ENCODE data around the gene UPK3BL2. TPM values are rescaled to one million over a fixed set of nuclear protein-coding genes. Genes with fewer than 3 reads are reported as not detected.
"Not testable (repeated sequence)": the region's sequence is repeated elsewhere in the genome, so short reads cannot be mapped to it uniquely, and the experiment has no call there.

UPK3BL2 gene
- total RNA-seq, 1 donor from 2014 or later = 9.7 TPM

DNA sequence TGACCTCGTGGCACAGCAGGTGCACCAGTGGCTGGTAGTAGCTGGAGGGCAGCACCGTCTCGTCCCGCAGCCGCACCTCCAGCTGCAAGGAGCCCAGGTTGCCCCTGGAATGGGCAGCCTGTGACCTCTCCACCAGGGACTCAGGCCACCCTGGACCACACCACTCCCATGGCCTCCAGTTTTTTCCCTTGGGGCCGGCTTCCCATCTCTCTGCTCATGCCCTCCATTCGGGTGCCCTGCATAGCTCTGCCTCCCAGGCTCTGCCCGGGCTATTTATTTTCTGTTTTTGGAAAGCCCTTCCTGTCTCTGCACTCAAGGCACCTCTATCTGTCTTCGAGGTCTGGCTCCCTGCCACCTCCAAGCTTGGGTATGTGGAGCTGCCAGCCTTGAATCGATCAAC lies 46.6 kb downstream of the UPK3BL2 start:
- DNase-seq (ENCODE audit: extremely low read depth, low read depth, low spot score) = not testable (repeated sequence)

DNA sequence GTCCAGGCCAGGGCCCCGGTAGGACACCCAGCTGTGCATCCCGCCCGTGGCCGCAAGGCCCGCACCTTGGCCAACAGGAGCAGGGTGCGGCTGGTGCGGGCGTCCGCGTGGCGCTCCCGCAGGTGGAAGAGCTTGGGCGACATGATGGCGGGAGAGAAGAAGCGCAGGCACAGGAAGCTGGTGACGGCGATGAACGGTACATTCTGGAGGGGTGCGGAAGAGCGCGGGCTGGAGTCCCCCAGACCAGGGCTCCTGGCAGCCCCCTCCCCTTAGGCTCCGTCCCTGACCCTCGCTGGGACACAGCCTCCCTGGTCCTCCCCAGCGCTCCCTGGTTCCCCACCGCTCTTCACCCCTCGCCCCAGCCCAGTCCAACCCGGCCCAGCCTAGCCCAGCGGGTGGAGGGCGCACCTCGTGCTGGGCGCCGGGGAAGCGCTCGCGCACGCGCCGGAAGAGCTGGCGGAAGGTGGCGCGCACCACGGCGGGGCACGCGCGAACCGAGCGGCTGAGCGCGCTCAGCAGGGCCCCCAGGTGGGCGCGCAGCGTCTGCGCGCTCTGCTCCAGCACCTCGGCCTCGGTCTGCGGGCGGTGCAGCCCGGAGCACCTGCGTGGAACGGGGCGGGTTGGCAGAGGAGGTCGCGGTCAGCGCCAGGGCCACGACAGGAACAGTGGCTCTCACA lies 48.9 kb downstream of the UPK3BL2 start:
- DNase-seq (ENCODE audit: extremely low read depth, low read depth, low spot score) = not testable (repeated sequence)

DNA sequence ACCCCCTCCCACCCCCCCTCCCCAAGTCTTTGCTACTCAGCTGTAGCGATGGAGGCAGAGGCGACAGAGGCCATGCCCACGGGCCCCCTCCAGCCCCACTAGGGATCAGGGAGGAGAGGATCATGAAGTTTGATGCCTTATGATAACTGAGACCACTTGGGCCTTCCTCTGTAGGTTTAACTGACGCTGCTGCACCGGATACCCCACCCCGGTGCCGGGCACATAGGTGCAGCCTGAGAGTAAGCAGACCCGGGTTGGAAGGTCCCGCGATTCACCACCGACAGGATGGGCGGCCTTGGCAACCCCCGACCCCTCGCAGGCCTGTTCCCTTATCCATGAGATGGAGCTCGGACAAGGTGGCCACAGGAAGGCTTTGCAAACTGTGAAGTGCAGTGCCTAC lies 49.5 kb downstream of the UPK3BL2 start:
- DNase-seq (ENCODE audit: extremely low read depth, low read depth, low spot score) = not testable (repeated sequence)

DNA sequence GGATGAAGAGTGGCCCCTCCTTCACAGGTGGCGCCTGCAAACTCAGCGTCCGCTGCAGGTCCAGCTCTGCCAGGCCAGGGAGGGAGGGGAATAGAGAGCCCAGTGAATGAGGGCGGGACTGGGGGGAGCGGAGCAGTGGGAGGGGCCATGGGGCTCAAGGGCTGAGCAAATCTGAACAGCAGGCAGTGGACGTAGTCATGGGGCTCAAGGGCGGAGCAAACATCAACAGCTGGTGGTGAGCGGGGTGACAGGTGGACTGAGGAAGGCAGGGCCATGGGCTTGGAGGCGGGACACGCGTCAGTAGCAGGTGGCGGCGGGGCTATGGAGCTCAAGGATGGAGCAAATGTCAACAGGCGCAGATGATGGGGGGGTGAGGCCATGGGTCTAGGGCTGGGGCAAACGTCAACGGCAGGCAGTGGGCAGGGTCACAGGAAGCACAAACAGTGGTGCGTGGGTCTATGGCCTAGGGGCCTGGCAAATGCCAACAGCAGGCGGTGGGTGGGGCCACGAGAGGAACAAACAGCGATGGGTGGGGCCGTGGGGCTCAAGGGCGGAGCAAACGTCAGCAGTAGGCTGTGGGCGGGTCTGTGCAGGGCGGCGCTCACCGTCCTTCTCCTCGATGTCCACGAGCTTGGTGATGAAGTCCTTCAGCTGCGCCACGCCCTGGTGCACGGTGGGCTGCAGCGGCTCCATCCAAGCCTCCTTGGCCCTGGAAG lies 50.1 kb downstream of the UPK3BL2 start:
- not testable (repeated sequence) for DNase-seq (ENCODE audit: extremely low read depth, low read depth, low spot score)

DNA sequence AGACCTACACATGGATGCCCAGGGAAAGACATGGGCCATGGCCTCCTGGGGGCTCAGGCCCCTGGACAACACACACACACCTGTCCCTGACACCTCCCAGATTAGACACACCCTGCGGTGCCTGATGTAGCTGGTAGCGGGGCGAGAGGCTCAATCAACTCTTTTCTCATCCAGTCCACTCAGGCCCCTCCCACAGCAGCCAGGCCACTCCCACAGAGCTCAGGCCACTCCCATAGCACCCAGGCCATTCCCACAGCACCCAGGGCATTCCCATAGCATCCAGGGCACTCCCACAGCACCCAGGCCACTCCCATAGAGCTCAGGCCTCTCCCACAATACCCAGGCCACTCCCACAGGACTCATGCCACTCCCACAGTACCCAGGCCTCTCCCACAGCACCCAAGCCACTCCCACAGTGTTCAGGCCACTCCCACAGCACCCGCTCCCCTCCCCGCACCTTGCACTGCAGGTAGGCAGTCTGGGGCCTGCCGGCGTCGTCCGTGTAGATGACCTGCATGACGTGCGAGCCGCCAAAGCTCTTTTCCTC lies 52.9 kb downstream of the UPK3BL2 start:
- not testable (repeated sequence) for DNase-seq (ENCODE audit: extremely low read depth, low read depth, low spot score)

Other genes starting within 250 kb of the UPK3BL2 start
- gene SPDYE6, start 187.3 kb downstream of the UPK3BL2 start, total RNA-seq = not detected in 2 replicates
- 13.8 and 28.1 TPM in 2 replicates for gene PRKRIP1, start 147.3 kb downstream of the UPK3BL2 start, total RNA-seq
- gene ORAI2, start 110.1 kb downstream of the UPK3BL2 start, total RNA-seq = 90.0 and 108 TPM in 2 replicates
- 12.5 and 12.8 TPM in 2 replicates for gene ALKBH4, start 78.8 kb downstream of the UPK3BL2 start, total RNA-seq
- 17.1 and 23.5 TPM in 2 replicates for gene LRWD1, start 78.7 kb downstream of the UPK3BL2 start, total RNA-seq
- 50.5 and 54.8 TPM in 2 replicates for gene POLR2J, start 64.8 kb downstream of the UPK3BL2 start, total RNA-seq
- gene RASA4B, start 25.9 kb downstream of the UPK3BL2 start, total RNA-seq = 12.1 and 14.4 TPM in 2 replicates
- gene SPDYE2, start 7.5 kb upstream of the UPK3BL2 start, total RNA-seq = not detected in 2 replicates
- gene POLR2J3, start 28.9 kb upstream of the UPK3BL2 start, total RNA-seq = 16.6 and 21.4 TPM in 2 replicates
- gene RASA4, start 73.1 kb upstream of the UPK3BL2 start, total RNA-seq = 22.0 and 30.1 TPM in 2 replicates
- 13.4 and 24.4 TPM in 2 replicates for gene UPK3BL1, start 99.1 kb upstream of the UPK3BL2 start, total RNA-seq
- gene SPDYE2B, start 106.6 kb upstream of the UPK3BL2 start, total RNA-seq = not detected in 2 replicates
- gene POLR2J2, start 128.0 kb upstream of the UPK3BL2 start, total RNA-seq = 1.8 and 6.1 TPM in 2 replicates
- gene FAM185A, start 205.3 kb upstream of the UPK3BL2 start, total RNA-seq = 4.6 and 8.9 TPM in 2 replicates